WI38 (cell line): ENCODE measurements around the gene CRACR2A.

Experiments used
- H3K4me3 ChIP-seq: 2 replicates; pipeline ENCODE4 v1.5.1; 2011; ENCODE audit warnings: low read depth, mild to moderate bottlenecking, control low read depth, low read length
- TF ChIP-seq, protein P1 (sequence below): IDR thresholded peaks from 2 replicates; pipeline ENCODE4 v1.5.1; 2012; ENCODE audit warnings: low read depth, mild to moderate bottlenecking, control low read depth, low read length

Gene CRACR2A

DNA sequence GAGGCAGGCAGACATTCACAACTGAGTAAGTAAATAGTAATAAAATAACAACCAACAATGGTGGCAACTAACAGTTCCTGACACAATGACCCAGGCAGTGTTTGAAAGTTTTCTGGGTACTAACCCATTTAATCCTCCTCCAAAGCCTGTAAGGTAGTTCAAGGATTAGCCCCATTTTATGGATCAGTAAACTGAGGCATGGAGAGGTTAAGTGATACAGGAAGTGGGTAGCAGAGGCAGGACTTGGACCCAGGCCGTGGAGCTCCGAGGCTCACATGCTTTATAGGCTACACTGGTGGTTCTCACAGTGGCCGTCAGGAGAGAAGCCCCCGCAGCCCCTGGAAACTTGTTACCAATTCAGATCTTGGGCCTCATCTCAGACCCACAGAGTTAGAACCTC lies 17.5 kb downstream of the CRACR2A start:
- H3K4me3 ChIP-seq, result no peak overlapping the region
- TF ChIP-seq, protein P1, sequence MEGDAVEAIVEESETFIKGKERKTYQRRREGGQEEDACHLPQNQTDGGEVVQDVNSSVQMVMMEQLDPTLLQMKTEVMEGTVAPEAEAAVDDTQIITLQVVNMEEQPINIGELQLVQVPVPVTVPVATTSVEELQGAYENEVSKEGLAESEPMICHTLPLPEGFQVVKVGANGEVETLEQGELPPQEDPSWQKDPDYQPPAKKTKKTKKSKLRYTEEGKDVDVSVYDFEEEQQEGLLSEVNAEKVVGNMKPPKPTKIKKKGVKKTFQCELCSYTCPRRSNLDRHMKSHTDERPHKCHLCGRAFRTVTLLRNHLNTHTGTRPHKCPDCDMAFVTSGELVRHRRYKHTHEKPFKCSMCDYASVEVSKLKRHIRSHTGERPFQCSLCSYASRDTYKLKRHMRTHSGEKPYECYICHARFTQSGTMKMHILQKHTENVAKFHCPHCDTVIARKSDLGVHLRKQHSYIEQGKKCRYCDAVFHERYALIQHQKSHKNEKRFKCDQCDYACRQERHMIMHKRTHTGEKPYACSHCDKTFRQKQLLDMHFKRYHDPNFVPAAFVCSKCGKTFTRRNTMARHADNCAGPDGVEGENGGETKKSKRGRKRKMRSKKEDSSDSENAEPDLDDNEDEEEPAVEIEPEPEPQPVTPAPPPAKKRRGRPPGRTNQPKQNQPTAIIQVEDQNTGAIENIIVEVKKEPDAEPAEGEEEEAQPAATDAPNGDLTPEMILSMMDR, result no peak

DNA sequence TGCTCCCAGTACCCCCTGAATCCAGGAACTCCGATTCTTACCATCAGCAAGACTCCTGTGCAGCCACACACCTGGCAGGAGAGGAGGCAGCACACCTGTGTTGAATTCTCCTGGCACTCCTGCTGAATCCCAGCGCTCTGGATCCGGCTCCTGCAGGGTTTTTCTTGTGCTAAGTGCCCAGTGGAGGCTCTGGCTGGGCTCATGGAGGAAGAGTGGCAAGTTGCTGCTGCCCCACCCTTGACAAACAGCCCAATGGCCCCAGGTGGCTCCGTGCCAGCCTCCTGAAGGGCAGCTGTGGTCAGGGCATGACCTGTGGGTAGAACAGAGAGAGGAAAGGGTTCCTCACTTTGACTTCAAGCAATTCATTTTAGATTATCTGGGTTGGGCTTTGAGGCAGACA lies 20.0 kb downstream of the CRACR2A start:
- TF ChIP-seq, protein P1, result no peak
- no peak overlapping the region for H3K4me3 ChIP-seq

DNA sequence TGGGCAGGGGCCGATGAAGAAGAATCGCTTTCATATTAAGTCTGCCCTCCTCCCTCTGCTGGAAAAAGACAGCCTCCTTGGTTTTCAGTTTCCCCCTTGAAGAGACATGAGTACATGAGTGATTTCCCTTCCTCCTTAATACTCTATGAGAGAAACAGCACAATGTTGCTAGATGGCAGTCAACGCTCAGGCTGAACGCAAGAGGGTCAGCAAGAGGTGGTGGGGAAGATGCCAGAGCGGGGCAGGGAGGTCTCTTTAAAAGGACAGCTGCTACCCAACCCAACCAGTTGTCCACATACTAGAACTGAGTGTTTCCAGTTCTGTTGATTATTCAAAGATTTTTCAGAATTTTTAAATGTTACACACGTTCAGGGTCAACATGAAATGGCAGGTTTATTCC lies 22.8 kb downstream of the CRACR2A start:
- no peak overlapping the region for H3K4me3 ChIP-seq
- TF ChIP-seq, protein P1, result no peak

DNA sequence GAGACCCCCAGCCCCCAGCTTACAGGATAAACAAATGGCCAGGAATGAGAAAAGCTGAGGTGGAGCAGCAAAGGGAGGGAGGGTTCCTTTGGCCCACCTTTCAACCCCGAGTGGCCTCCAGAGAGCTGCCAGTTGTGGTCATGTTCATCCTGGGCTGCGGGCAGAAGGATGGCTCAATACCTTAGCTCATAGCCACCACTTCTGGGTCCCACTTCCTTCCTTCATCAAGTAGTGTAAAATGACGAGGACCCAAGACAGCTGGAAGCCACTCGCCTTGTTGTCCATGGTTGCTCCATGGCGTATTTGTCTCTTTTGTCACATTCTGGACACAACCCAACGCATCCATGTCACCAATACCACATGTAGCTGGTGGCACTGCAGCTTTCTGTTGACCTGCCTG lies 24.2 kb downstream of the CRACR2A start:
- TF ChIP-seq, protein P1, result no peak
- no peak overlapping the region for H3K4me3 ChIP-seq

DNA sequence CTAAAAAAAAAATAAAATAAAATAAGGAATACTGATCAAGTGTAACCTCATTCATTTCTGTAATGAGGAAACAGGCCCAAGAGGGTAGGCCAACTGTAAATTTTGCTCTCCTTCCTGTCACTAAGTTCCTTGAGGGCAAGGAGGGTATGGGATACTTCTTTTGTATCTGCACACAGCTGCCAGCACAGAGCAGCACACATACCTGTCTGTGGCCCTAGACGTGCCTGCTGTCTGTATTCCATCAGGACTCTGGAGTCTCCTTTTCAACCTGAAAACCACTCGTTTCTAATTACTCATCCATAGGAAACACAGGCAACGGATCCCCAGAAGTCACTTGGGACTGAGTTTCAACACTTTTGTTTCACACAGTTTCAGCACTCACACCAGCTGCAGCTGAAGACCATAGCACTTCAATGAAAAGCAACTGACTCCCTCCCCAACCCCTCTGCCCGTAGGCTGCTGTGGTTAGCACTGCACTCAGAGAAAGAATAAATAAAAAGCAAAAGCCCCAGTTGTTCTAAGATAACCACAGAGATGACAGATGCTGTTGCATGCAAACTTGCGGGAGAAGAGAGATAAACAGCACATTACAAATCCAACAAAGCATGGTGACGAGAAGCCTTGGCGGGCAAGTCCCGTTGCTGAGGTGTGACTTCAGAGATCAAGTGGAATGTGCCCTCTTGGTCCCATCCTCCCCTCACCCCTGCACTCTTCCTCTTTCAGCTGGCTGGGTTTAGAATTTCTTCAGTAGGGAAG lies 24.9 kb downstream of the CRACR2A start:
- TF ChIP-seq, protein P1, result no peak
- H3K4me3 ChIP-seq, result no peak overlapping the region

DNA sequence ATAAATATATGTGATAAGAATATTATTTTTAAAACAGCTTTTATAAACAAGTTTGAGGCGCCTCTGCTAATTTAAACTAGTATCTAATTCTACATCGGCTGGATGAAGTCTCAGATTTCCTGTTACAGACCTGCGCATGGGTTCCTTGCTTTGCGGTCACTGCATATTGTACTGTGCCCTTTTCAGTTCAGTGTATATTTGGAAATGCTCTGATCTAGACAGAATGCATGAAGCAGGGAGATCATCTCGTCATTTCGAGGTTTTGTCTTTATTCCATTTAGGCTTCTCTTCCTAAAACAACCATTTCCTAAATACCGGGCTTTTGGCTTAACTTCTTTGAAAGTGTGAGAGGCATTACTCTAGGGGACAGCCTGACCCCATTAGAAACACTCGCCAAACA lies 25.6 kb downstream of the CRACR2A start:
- TF ChIP-seq, protein P1, result no peak
- no peak overlapping the region for H3K4me3 ChIP-seq

DNA sequence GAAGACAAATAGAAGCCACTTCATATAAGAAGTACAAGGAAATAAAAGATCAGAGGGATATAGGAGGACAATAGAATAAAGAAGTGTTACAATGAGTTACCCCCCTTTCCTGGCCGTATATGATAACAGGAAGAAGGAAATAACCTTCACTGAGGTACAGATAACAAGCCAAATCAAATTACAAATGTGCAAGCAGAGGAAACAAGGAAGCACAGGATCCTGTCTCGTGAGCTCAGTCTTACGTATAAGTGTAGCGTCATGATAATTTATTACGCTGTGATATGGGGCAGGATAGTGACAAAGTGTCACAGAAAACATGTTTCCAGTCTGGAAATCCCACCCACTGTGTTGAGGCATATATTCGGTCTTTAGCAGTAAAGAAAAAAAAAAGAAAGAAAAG lies 26.5 kb downstream of the CRACR2A start:
- TF ChIP-seq, protein P1, result no peak
- no peak overlapping the region for H3K4me3 ChIP-seq
